Glutamatergic neuron (in vitro differentiated cells): ENCODE data around the gene ZNF445. TPM values are rescaled to one million over a fixed set of nuclear protein-coding genes. Genes with fewer than 3 reads are reported as not detected.
"Not testable (repeated sequence)": the region's sequence is repeated elsewhere in the genome, so short reads cannot be mapped to it uniquely, and the experiment has no call there.

Experiments used
- DNase-seq: peaks from one replicate; pipeline ENCODE4 v3.0.0; 2022
- H3K27ac Mint-ChIP-seq: one replicate; pipeline ENCODE4 v1.8.0; 2020; ENCODE audit warnings: mild to moderate bottlenecking, mixed read lengths, inconsistent platforms; ENCODE audit not compliant: unreplicated experiment
- H3K27me3 Mint-ChIP-seq: one replicate; pipeline ENCODE4 v1.8.0; 2020; ENCODE audit warnings: mild to moderate bottlenecking, moderate library complexity, mixed read lengths, inconsistent platforms; ENCODE audit not compliant: unreplicated experiment
- H3K36me3 Mint-ChIP-seq: one replicate; pipeline ENCODE4 v1.8.0; 2020; ENCODE audit warnings: mild to moderate bottlenecking, mixed read lengths, inconsistent platforms; ENCODE audit not compliant: unreplicated experiment
- H3K4me1 Mint-ChIP-seq: one replicate; pipeline ENCODE4 v1.8.0; 2020; ENCODE audit warnings: mild to moderate bottlenecking, low read depth, mixed read lengths, inconsistent platforms; ENCODE audit not compliant: unreplicated experiment
- H3K4me3 Mint-ChIP-seq: one replicate; pipeline ENCODE4 v1.8.0; 2020; ENCODE audit warnings: mild to moderate bottlenecking, mixed read lengths, inconsistent platforms; ENCODE audit not compliant: unreplicated experiment
- H3K9me3 Mint-ChIP-seq: one replicate; pipeline ENCODE4 v1.8.0; 2020; ENCODE audit warnings: mild to moderate bottlenecking, moderate library complexity, mixed read lengths, inconsistent platforms; ENCODE audit not compliant: unreplicated experiment
- CTCF ChIP-seq: fragments of 200-600 bp; sonication (generic); IDR thresholded peaks from one replicate; pipeline ENCODE4 v1.5.0; 2021; ENCODE audit not compliant: partially characterized antibody, unreplicated experiment
- total RNA-seq: library from RNA; stranded (reverse); fragmentation: NEBNext Ultra II Directional; extraction: Animal tissue kit (Norgen Biotek cat#: 25700); gene quantifications from one replicate; pipeline ENCODE4 v1.2.1, GENCODE V29; 2021; ENCODE audit not compliant: unreplicated experiment

The ZNF445 gene
- total RNA-seq, 1 donor from 2014 or later = 66.8 TPM

- Mint-ChIP-seq H3K4me1 (no peaks in the 10 kb centered on the region), H3K27ac (no peak overlapping the region), H3K36me3 (no peaks in the 10 kb centered on the region), H3K4me3 (no peak overlapping the region), H3K9me3 (no peaks in the 10 kb centered on the region), H3K27me3 (no peaks in the 10 kb centered on the region)
- TF ChIP-seq CTCF = no peak
- DNase-seq = no peak
These were observed 67.6 kb downstream of the ZNF445 start for GRCh38 chr3:44409640-44410410.

- Mint-ChIP-seq H3K4me3 (no peak overlapping the region), H3K27me3 (peaks cover 4% of the 10 kb centered on the region), H3K27ac (no peak overlapping the region), H3K36me3 (peaks cover 4% of the 10 kb centered on the region), H3K4me1 (no peaks in the 10 kb centered on the region), H3K9me3 (no peaks in the 10 kb centered on the region)
- TF ChIP-seq CTCF = no peak
- DNase-seq = no peak
These were observed 74.9 kb downstream of the ZNF445 start for GRCh38 chr3:44402548-44402947.

GRCh38 chr3:44400771-44401170 is 76.7 kb downstream of the ZNF445 start:
- Mint-ChIP-seq H3K36me3 (peaks cover 4% of the 10 kb centered on the region), H3K9me3 (no peaks in the 10 kb centered on the region), H3K27me3 (peaks cover 4% of the 10 kb centered on the region), H3K4me1 (no peaks in the 10 kb centered on the region), H3K27ac (no peak overlapping the region), H3K4me3 (no peak overlapping the region)
- no peak for TF ChIP-seq CTCF
- DNase-seq = no peak

- no peak for DNase-seq
- H3K27me3 Mint-ChIP-seq = peaks cover 4% of the 10 kb centered on the region
- TF ChIP-seq CTCF = no peak
- no peaks in the 10 kb centered on the region for H3K9me3 Mint-ChIP-seq
- no peaks in the 10 kb centered on the region for H3K4me1 Mint-ChIP-seq
- peaks cover 4% of the 10 kb centered on the region for H3K36me3 Mint-ChIP-seq
- H3K27ac Mint-ChIP-seq = no peak overlapping the region
- no peak overlapping the region for H3K4me3 Mint-ChIP-seq
These were observed 78.6 kb downstream of the ZNF445 start for GRCh38 chr3:44398853-44399252.

GRCh38 chr3:44398271-44398670 is 79.2 kb downstream of the ZNF445 start:
- H3K4me3 Mint-ChIP-seq, H3K27ac Mint-ChIP-seq, H3K27me3 Mint-ChIP-seq, DNase-seq, H3K9me3 Mint-ChIP-seq, H3K36me3 Mint-ChIP-seq, H3K4me1 Mint-ChIP-seq: not testable (repeated sequence)
